GM19467 (cell line): ENCODE measurements around the gene SNX17.
A peak's percentile ranks its signal among the peaks of the same experiment; 100 is the strongest.
"Not testable (repeated sequence)": the region's sequence is repeated elsewhere in the genome, so short reads cannot be mapped to it uniquely, and the experiment has no call there.

Experiments
- ATAC-seq: cut with Tn5 transposase; IDR thresholded peaks from one replicate; pipeline ENCODE4 v1.9.1; 2021; ENCODE audit warnings: mild to moderate bottlenecking, moderate library complexity; ENCODE audit not compliant: unreplicated experiment

Gene SNX17

GRCh38 chr2:27390822-27391679 is 20.6 kb downstream of the SNX17 start:
- no peak for ATAC-seq

- no peak for ATAC-seq
These were observed 22.8 kb downstream of the SNX17 start for GRCh38 chr2:27393225-27393624.

GRCh38 chr2:27398962-27399361 is 28.5 kb downstream of the SNX17 start:
- no peak for ATAC-seq

GRCh38 chr2:27400348-27401135 is 30.1 kb downstream of the SNX17 start:
- ATAC-seq, result no peak

GRCh38 chr2:27407798-27408491 is 37.5 kb downstream of the SNX17 start:
- ATAC-seq, result no peak

- peak; percentile 24 for ATAC-seq
These were observed 38.3 kb downstream of the SNX17 start for GRCh38 chr2:27408601-27409320.

- peak; percentile 94 for ATAC-seq
These were observed 39.1 kb downstream of the SNX17 start, which contains the start of gene PPM1G for GRCh38 chr2:27409321-27410073. PPM1G (minus strand) TSS chr2:27409591; CDS start chr2:27409422, 169 bp downstream.

GRCh38 chr2:27412419-27413152 is 42.2 kb downstream of the SNX17 start:
- ATAC-seq, result no peak

- no peak for ATAC-seq
These were observed 45.7 kb downstream of the SNX17 start for GRCh38 chr2:27416151-27416550.

GRCh38 chr2:27420996-27421395 is 50.6 kb downstream of the SNX17 start:
- ATAC-seq, result no peak

- no peak for ATAC-seq
These were observed 51.3 kb downstream of the SNX17 start for GRCh38 chr2:27421660-27422250.

GRCh38 chr2:27422958-27423357 is 52.5 kb downstream of the SNX17 start:
- ATAC-seq, result no peak

- ATAC-seq, result not testable (repeated sequence)
These were observed 54.6 kb downstream of the SNX17 start for GRCh38 chr2:27425039-27425438.
